OCI-LY1 (cell line): ENCODE measurements around the gene FHOD3.

Experiments used
- H2AFZ ChIP-seq: fragments of 200-600 bp; sonication (generic), shearing (Covaris generic); 2 replicates; pipeline ENCODE4 v1.6.0; 2014; ENCODE audit warnings: antibody characterized with exemption, mild to moderate bottlenecking, low read length
- H3F3A ChIP-seq: fragments of 200-600 bp; sonication (generic), shearing (Covaris generic); 2 replicates; pipeline ENCODE4 v1.6.0; 2014; ENCODE audit warnings: mild to moderate bottlenecking, antibody characterized with exemption, low read length, moderate library complexity; ENCODE audit not compliant: insufficient read depth
- H3K27ac ChIP-seq: fragments of 200-600 bp; sonication (generic); 2 replicates; pipeline ENCODE4 v1.5.1; 2014; ENCODE audit warnings: low read length, mixed run types, mild to moderate bottlenecking, low read depth; ENCODE audit not compliant: poor library complexity, severe bottlenecking
- H3K27me3 ChIP-seq: fragments of 200-600 bp; sonication (generic); 2 replicates; pipeline ENCODE4 v1.6.0; 2014; ENCODE audit warnings: antibody characterized with exemption, mild to moderate bottlenecking, low read length, moderate library complexity; ENCODE audit not compliant: insufficient read depth
- H3K36me3 ChIP-seq: fragments of 200-600 bp; sonication (generic); 2 replicates; pipeline ENCODE4 v1.6.1; 2014; ENCODE audit warnings: mild to moderate bottlenecking, antibody characterized with exemption, low read length, moderate library complexity, mixed read lengths; ENCODE audit not compliant: insufficient read depth
- H3K4me1 ChIP-seq: fragments of 200-600 bp; sonication (generic); 2 replicates; pipeline ENCODE4 v1.5.1; 2014; ENCODE audit warnings: mild to moderate bottlenecking, low read length, moderate library complexity; ENCODE audit not compliant: insufficient read depth, severe bottlenecking
- H3K4me2 ChIP-seq: fragments of 200-600 bp; sonication (generic), shearing (Covaris generic); 2 replicates; pipeline ENCODE4 v1.6.1; 2014; ENCODE audit warnings: low read length
- H3K4me3 ChIP-seq: fragments of 200-600 bp; sonication (generic); 2 replicates; pipeline ENCODE4 v1.5.1; 2014; ENCODE audit warnings: low read length, low read depth, mild to moderate bottlenecking, mixed read lengths; ENCODE audit not compliant: poor library complexity, severe bottlenecking
- H3K79me2 ChIP-seq: fragments of 200-600 bp; shearing (Covaris generic); 2 replicates; pipeline ENCODE4 v1.6.1; 2016; ENCODE audit warnings: mixed run types, low read length, mixed read lengths; ENCODE audit not compliant: insufficient read depth
- H3K9ac ChIP-seq: fragments of 200-600 bp; sonication (generic), shearing (Covaris generic); 2 replicates; pipeline ENCODE4 v1.6.1; 2014; ENCODE audit warnings: mild to moderate bottlenecking, low read length, mixed read lengths
- H3K9me2 ChIP-seq: fragments of 200-600 bp; sonication (generic), shearing (Covaris generic); 2 replicates; pipeline ENCODE4 v1.6.1; 2014; ENCODE audit warnings: low read depth, mild to moderate bottlenecking, low read length, mixed read lengths
- H3K9me3 ChIP-seq: fragments of 200-600 bp; shearing (Covaris generic); 2 replicates; pipeline ENCODE4 v1.6.1; 2014; ENCODE audit warnings: low read length, mixed read lengths
- H4K20me1 ChIP-seq: fragments of 200-600 bp; sonication (generic), shearing (Covaris generic); 2 replicates; pipeline ENCODE4 v1.6.0; 2016; ENCODE audit warnings: mild to moderate bottlenecking, low read length; ENCODE audit not compliant: insufficient read depth
- CTCF ChIP-seq: fragments of 200-600 bp; sonication (generic), shearing (Covaris generic); IDR thresholded peaks from 2 replicates; pipeline ENCODE4 v1.5.1; 2017; ENCODE audit warnings: mild to moderate bottlenecking, antibody characterized with exemption, low read length, moderate library complexity, mixed read lengths
- EZH2 ChIP-seq: fragments of 200-600 bp; sonication (generic), shearing (Covaris generic); IDR thresholded peaks from 2 replicates; pipeline ENCODE4 v1.8.0; 2017; ENCODE audit warnings: borderline replicate concordance, mixed run types, mild to moderate bottlenecking, antibody characterized with exemption, low read length, moderate library complexity, mixed read lengths

The FHOD3 gene

DNA sequence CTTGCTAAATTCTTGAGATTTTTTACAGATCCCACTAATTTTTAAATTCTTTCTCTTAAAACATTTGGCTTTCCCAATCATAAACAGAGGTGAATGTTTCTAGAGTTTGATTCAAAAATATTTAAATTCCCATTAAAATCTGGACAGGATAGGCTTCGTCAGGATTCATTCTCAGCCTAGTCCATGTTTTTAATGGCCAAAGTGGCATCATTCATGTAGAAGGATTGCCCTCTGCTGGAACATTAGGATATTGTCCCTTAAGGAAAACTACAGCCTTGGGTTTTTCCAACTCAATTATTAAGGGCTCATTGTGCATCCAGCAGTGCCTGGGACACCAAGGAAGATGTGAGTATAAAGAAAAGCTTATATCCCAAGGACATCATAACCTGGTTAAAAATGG is 459.6 kb downstream of the FHOD3 start:
- H3K4me3 ChIP-seq = no peak overlapping the region

GRCh38 chr18:36757991-36758390 is 460.5 kb downstream of the FHOD3 start:
- Histone ChIP-seq H3K36me3 (no peaks in the 10 kb centered on the region), H3K79me2 (no peaks in the 10 kb centered on the region), H3K4me3 (no peak overlapping the region), H3K9me2 (no peaks in the 10 kb centered on the region), H3K9ac (no peak overlapping the region), H3K4me2 (no peak overlapping the region), H3K4me1 (no peaks in the 10 kb centered on the region), H2AFZ (no peak overlapping the region), H4K20me1 (no peaks in the 10 kb centered on the region), H3K9me3 (no peaks in the 10 kb centered on the region), H3F3A (no peaks in the 10 kb centered on the region), H3K27ac (no peak overlapping the region), H3K27me3 (no peaks in the 10 kb centered on the region)
- TF ChIP-seq EZH2 (no peak), CTCF (no peak)

More for the DNA sequence above, 459.6 kb downstream of the FHOD3 start:
- no peaks in the 10 kb centered on the region for H4K20me1 ChIP-seq
- no peak overlapping the region for H3K27ac ChIP-seq
- no peak overlapping the region for H3K4me2 ChIP-seq
- H3K79me2 ChIP-seq = no peaks in the 10 kb centered on the region
- H3K9me3 ChIP-seq = no peaks in the 10 kb centered on the region
- no peak overlapping the region for H3K9ac ChIP-seq
- TF ChIP-seq EZH2 = no peak
- TF ChIP-seq CTCF = peak; percentile 58; the same call in 1 of the 2 replicates
- H2AFZ ChIP-seq = no peak overlapping the region
- no peaks in the 10 kb centered on the region for H3F3A ChIP-seq
- no peaks in the 10 kb centered on the region for H3K36me3 ChIP-seq
- no peaks in the 10 kb centered on the region for H3K27me3 ChIP-seq
- no peaks in the 10 kb centered on the region for H3K9me2 ChIP-seq
- H3K4me1 ChIP-seq = no peaks in the 10 kb centered on the region

- Histone ChIP-seq H3F3A (no peaks in the 10 kb centered on the region), H3K4me1 (no peaks in the 10 kb centered on the region), H3K9me3 (no peaks in the 10 kb centered on the region), H3K27ac (no peak overlapping the region), H3K9ac (no peak overlapping the region), H4K20me1 (no peaks in the 10 kb centered on the region), H2AFZ (no peak overlapping the region), H3K79me2 (no peaks in the 10 kb centered on the region), H3K36me3 (no peaks in the 10 kb centered on the region), H3K9me2 (no peaks in the 10 kb centered on the region), H3K27me3 (no peaks in the 10 kb centered on the region), H3K4me2 (no peak overlapping the region), H3K4me3 (no peak overlapping the region)
- TF ChIP-seq EZH2 (no peak), CTCF (no peak)
Observed at GRCh38 chr18:36758623-36759022, 461.1 kb downstream of the FHOD3 start.
